HG03378 (cell line): ENCODE results near the gene MRTFB.
A peak's percentile ranks its signal among the peaks of the same experiment; 100 is the strongest.

Experiments
- ATAC-seq: cut with Tn5 transposase; IDR thresholded peaks from one replicate; pipeline ENCODE4 v1.9.1; 2021; ENCODE audit warnings: mild to moderate bottlenecking, moderate library complexity; ENCODE audit not compliant: unreplicated experiment

MRTFB gene

GRCh38 chr16:14283786-14284185 lies 212.7 kb downstream of the MRTFB start:
- ATAC-seq = no peak

DNA sequence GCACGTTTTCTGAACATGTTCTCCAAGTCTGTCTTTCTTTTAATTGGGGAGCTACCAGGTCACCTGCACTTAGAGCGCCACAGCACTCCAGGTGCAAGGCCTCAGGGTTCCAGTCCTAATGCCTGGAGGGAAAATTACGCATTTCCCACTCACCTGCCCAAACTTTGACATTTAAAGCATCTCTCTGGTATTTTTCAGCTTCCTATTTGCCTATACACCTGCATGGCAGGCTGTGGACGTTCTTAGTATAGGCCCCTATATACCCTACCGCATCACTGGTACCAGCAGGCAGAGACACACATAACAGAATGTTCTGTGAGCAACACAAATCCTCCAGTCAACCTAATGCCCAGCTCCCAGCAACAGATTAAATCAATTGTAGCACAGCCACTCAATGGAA lies 213.3 kb downstream of the MRTFB start:
- no peak for ATAC-seq

DNA sequence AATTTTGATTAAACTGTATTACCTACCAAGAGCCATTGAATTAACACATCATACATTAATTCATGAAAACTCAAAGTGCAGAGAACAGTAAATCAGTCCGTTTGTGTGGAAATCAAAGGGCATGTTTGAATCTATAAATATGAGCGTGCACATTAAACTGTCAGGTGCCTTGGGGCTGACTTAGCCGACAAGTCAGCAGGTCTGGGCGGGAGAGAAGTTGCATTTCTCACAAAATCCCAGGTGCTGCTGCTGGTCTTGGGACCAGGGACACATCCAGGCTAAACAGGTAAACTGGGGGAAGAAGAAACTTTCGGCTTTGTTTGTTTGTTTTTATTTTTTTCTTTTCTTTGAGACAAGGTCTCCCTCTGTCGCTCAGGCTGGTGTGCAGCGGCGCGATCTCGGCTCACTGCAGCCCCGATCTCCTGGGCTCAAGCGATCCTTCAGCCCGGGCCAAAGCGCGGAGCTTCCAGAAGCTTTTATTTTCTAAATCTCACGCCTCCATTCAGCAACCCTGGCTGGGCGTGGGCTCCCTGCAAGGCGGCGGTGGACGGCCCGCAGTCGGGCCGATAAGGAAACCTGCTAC lies 213.9 kb downstream of the MRTFB start:
- peak; percentile 33 for ATAC-seq

- ATAC-seq = peak; percentile 64
Measured at GRCh38 chr16:14285513-14286367, 214.6 kb downstream of the MRTFB start.

DNA sequence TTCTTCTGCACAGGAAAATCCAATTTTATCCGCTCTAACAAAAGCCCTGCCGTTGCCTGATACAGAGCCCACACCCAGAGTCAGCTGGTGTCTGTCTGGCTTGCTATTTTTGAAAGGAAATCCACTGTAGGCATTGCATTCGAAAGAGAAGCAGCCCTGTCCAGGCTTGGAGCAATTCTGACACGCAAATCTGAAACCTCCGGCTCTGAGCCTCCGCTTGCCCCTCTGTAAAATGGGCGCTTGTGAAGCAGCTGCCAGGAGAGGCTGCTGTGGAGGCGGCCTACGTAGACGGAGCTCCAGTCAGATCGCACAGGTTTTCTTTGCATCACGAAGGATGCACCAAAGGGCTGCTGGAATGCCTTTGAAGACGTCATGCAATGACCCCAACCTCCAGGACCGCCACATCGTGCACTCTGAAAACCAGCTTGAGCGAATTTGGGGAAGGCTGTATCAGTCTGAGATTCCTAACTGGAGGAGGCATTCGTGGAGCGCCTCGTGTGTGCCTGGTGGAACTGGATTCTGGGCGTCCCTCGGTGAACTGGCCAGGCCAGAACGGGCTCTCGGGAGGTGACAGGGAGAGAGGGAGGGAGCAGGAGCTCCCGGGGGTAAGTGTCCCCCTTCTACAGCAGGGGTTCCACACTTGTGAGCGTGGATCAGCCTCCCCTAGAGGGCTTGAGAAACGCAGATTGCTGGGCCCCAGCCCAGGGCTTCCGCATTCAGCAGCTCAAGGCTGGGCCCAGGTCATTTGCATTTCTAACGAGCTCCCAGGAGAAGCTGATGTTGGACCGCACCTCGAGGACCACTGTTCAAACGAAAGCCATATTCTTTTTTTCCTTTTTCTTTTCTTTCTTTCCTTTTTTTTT lies 215.5 kb downstream of the MRTFB start:
- peak; percentile 10 for ATAC-seq

- ATAC-seq = no peak
Measured at GRCh38 chr16:14289692-14290340, 218.7 kb downstream of the MRTFB start.

DNA sequence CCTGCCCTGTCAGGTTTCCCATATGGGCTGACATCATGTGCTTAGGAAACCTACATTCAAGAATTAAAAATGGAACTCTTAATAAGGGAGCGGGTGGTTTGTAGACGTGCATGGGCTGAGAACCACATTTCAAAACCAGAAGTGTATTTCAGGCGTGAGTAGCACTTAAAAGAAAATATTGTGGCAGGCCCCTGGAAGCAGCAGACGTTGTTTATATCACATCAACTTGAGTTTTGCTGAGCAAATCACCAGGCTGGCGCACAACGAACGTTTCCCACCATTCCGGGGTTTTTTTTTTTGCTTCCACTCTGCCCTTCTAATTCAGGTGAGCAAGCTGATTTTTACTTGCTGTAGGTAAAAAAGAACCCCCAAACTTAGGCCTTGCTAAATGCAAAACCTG lies 220.2 kb downstream of the MRTFB start:
- ATAC-seq = no peak

DNA sequence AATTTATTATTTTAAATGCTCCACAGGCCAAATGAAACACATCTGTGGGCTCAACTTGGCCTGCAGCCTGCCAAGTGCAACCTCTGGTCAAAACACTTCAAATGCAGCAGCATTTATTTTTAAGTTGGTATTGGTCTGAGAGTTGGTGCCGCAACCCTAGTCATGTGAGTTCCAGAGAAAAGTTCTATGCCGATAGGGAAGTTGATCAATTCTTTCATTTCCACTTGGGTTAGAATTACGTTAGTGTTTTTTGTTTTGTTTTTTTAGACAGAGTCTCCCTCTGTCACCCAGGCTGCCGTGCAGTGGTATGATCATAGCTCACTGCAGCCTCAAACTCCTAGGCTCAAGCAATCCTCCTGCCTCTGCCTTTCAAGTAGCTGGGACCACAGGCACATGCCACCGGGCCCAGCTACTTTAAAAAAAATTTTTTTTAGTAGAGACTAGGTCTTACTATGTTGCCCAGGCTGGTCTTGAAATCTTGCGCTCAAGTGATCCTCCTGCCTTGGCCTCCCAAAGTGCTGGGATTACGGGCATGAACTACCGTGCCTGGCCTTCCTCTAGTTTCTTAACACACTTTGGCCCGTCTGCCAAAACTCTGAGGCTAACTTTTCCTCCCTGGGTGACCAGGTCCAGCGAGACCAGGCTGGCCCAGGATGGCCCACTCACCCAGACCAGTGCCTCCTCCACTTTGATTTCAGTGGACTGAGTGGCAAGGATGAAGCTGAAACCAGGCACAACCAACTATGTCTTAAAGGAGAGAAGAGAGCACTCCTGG lies 221.1 kb downstream of the MRTFB start:
- ATAC-seq = no peak

DNA sequence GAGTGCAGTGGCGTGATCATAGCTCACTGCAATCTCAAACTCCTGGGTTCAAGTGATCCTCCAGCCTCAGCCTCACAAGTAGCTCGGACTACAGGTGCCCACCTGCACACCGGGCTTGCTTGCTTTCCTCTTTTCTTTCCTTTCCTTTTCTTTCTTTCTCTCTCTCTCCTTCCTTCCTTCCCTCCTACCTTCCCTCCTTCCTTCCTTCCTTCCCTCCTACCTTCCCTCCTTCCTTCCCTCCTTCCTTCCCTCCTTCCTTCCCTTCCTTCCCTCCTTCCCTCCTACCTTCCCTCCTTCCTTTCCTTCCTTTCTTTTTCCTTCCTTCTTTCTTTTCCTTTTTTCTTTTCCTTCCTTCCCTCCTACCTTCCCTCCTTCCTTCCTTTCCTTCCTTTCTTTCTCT lies 225.5 kb downstream of the MRTFB start:
- ATAC-seq = no peak

DNA sequence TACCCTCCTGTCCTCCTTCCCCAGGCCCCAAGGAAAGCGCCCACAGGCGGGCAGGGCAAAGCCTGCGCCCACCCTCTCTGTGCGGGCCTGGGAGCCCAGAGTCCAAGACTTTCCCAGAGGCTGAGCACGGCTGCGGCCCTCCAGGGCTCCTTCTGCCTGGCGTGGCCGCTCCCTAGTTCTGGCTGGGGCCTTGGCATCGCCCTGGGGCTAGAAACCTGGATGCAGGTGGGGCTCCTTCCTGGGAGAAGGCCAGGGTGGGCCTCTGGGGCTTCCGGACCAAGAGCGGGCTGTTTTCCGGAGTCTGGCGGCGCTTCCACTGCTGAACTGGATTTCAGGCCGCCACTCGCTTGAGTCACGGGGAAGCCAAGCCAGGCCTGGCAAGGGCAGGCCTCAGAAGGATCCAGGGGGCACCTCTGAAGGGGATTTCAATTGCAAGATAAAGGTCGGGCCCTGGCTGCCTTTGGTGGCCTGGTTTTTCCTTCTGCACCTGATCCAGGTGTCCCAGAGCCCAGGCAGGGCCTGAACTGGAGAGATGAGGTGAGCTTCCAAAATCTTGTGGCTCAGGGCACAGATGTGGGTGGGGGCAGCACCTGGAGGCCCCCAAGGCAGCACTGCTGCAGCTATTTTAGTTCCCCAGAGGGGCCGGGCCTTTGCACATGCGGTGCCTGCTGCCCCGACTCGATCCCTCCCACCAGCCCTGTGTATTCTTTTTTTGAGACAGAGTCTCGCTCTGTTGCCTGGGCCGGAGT lies 227.4 kb downstream of the MRTFB start:
- no peak for ATAC-seq

DNA sequence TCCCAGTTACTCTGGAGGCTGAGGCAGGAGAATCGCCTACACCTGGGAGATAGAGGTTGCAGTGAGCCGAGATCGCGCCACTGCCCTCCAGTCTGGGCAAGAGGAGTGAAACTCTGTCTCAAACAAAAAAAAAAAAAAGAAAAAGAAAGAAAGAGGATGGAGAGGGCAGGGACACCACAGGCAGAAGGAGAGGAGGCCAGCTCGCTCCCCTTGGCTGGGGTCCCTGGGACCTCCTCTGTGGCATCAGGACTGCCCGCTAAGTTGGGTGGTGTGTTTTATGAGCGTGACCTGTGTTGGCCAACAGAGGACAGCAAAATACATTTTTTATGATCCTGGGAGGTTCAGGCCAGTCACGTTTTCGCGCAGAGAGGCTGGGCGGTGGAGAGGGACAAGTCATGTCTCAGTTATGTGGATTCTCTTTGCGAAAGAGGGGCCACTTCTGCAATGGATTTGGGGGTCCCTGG lies 229.6 kb downstream of the MRTFB start:
- peak; percentile 70 for ATAC-seq

- ATAC-seq = peak; percentile 17
Measured at GRCh38 chr16:14301169-14302030, 230.3 kb downstream of the MRTFB start.

GRCh38 chr16:14302031-14302398 lies 230.9 kb downstream of the MRTFB start:
- ATAC-seq = no peak

GRCh38 chr16:14302399-14303181 lies 231.5 kb downstream of the MRTFB start:
- no peak for ATAC-seq

GRCh38 chr16:14303182-14303618 lies 232.1 kb downstream of the MRTFB start:
- ATAC-seq = no peak

GRCh38 chr16:14303639-14304394 lies 232.7 kb downstream of the MRTFB start:
- no peak for ATAC-seq

- ATAC-seq = no peak
Measured at GRCh38 chr16:14304891-14305460, 233.9 kb downstream of the MRTFB start.
